Neural progenitor cell (in vitro differentiated cells): ENCODE results near the gene C6orf132. TPM values are rescaled to one million over a fixed set of nuclear protein-coding genes. Genes with fewer than 3 reads are reported as not detected.
"Not testable (repeated sequence)": the region's sequence is repeated elsewhere in the genome, so short reads cannot be mapped to it uniquely, and the experiment has no call there.

Experiments used
- DNase-seq: peaks from one replicate; pipeline ENCODE4 v3.0.0-alpha.2; 2016; ENCODE audit warnings: low spot score
- H2AFZ ChIP-seq: fragments of 200-600 bp; sonication (generic); replicated peaks from 2 replicates; pipeline ENCODE4 v1.6.1; 2016; ENCODE audit warnings: antibody characterized with exemption
- H3F3A ChIP-seq: fragments of 200-600 bp; sonication (generic); 2 replicates; pipeline ENCODE4 v1.6.1; 2016; ENCODE audit warnings: antibody characterized with exemption, low read depth
- H3K27ac ChIP-seq: fragments of 200-600 bp; sonication (generic); 2 replicates; pipeline ENCODE4 v1.5.1; 2016; ENCODE audit warnings: mild to moderate bottlenecking
- H3K27me3 ChIP-seq: fragments of 200-600 bp; sonication (generic); 2 replicates; pipeline ENCODE4 v1.6.1; 2016; ENCODE audit warnings: mild to moderate bottlenecking, moderate library complexity
- H3K36me3 ChIP-seq: fragments of 200-600 bp; sonication (generic); 2 replicates; pipeline ENCODE4 v1.5.1; 2016
- H3K4me1 ChIP-seq: fragments of 200-600 bp; sonication (generic); 2 replicates; pipeline ENCODE4 v1.6.1; 2016; ENCODE audit warnings: mixed run types
- H3K4me2 ChIP-seq: fragments of 200-600 bp; sonication (generic); 2 replicates; pipeline ENCODE4 v1.6.1; 2016
- H3K4me3 ChIP-seq: fragments of 200-600 bp; sonication (generic); 2 replicates; pipeline ENCODE4 v1.5.1; 2016
- H3K79me2 ChIP-seq: fragments of 200-600 bp; sonication (generic); 2 replicates; pipeline ENCODE4 v1.6.1; 2016; ENCODE audit warnings: low read depth
- H3K9ac ChIP-seq: fragments of 200-600 bp; sonication (generic); 2 replicates; pipeline ENCODE4 v1.6.1; 2016
- H3K9me3 ChIP-seq: fragments of 200-600 bp; sonication (generic); 2 replicates; pipeline ENCODE4 v1.5.1; 2016; ENCODE audit warnings: low read depth
- H4K20me1 ChIP-seq: fragments of 200-600 bp; sonication (generic); 2 replicates; pipeline ENCODE4 v1.6.1; 2016; ENCODE audit warnings: low read depth
- H3K27ac Mint-ChIP-seq: 3 replicates; pipeline ENCODE4 v1.8.0; 2021; ENCODE audit warnings: mixed read lengths
- H3K27me3 Mint-ChIP-seq: 2 replicates; pipeline ENCODE4 v1.8.0; 2022; ENCODE audit warnings: low read depth, mild to moderate bottlenecking, inconsistent platforms, moderate library complexity, mixed read lengths; ENCODE audit not compliant: insufficient read depth
- H3K36me3 Mint-ChIP-seq: 3 replicates; pipeline ENCODE4 v1.8.0; 2021; ENCODE audit warnings: mixed read lengths
- H3K4me1 Mint-ChIP-seq: 3 replicates; pipeline ENCODE4 v1.8.0; 2021; ENCODE audit warnings: mixed read lengths
- H3K4me3 Mint-ChIP-seq: 3 replicates; pipeline ENCODE4 v1.8.0; 2021; ENCODE audit warnings: mild to moderate bottlenecking, moderate library complexity, mixed read lengths
- H3K9me3 Mint-ChIP-seq: 3 replicates; pipeline ENCODE4 v1.8.0; 2020; ENCODE audit warnings: mixed read lengths
- CTCF ChIP-seq: fragments of 200-600 bp; sonication (generic); IDR thresholded peaks from 2 replicates; pipeline ENCODE4 v1.5.1; 2017; ENCODE audit warnings: antibody characterized with exemption, mild to moderate bottlenecking
- EZH2 ChIP-seq: fragments of 200-600 bp; sonication (generic); IDR thresholded peaks from 2 replicates; pipeline ENCODE4 v1.6.1; 2017; ENCODE audit warnings: antibody characterized with exemption, mild to moderate bottlenecking, moderate library complexity
- EZH2phosphoT487 ChIP-seq: fragments of 200-600 bp; sonication (generic); IDR thresholded peaks from 2 replicates; pipeline ENCODE4 v1.6.1; 2017; ENCODE audit warnings: antibody characterized with exemption
- total RNA-seq: library from RNA; depleted of rRNA; stranded (reverse); fragments of >200 nt; gene quantifications from 2 replicates; pipeline ENCODE4 v1.2.3, GENCODE V29; 2015; ENCODE audit warnings: low replicate concordance

Gene C6orf132
- total RNA-seq, 1 donor from 2014 or later: 1.8 TPM

- no peak overlapping the region for H3K9ac ChIP-seq
- H3K27ac ChIP-seq: no peak overlapping the region
- no peak overlapping the region for H3K4me2 ChIP-seq
- H2AFZ ChIP-seq: no peak overlapping the region
- no peak overlapping the region for H3K27ac Mint-ChIP-seq
- H3K4me1 ChIP-seq: peaks cover 15% of the 10 kb centered on the region
- no peaks in the 10 kb centered on the region for H3K79me2 ChIP-seq
- H3K9me3 Mint-ChIP-seq: no peaks in the 10 kb centered on the region
- no peaks in the 10 kb centered on the region for H3K9me3 ChIP-seq
- H3K27me3 ChIP-seq: no peaks in the 10 kb centered on the region
- no peaks in the 10 kb centered on the region for H4K20me1 ChIP-seq
- H3K27me3 Mint-ChIP-seq: peaks cover 7% of the 10 kb centered on the region
- H3K4me1 Mint-ChIP-seq: peaks cover 9% of the 10 kb centered on the region
- DNase-seq: no peak
- H3F3A ChIP-seq: peaks cover under 1% of the 10 kb centered on the region
- no peaks in the 10 kb centered on the region for H3K36me3 Mint-ChIP-seq
- H3K36me3 ChIP-seq: no peaks in the 10 kb centered on the region
- TF ChIP-seq EZH2: no peak
- no peak for TF ChIP-seq CTCF
- no peak for TF ChIP-seq EZH2phosphoT487
- no peak overlapping the region for H3K4me3 Mint-ChIP-seq
- H3K4me3 ChIP-seq: no peak overlapping the region
Observed at GRCh38 chr6:42154461-42155209, 12.2 kb upstream of the C6orf132 start.

- Histone ChIP-seq H3K4me3 (no peak overlapping the region), H2AFZ (no peak overlapping the region), H3K27me3 (no peaks in the 10 kb centered on the region), H3F3A (peaks cover 8% of the 10 kb centered on the region), H3K36me3 (no peaks in the 10 kb centered on the region), H3K27ac (no peak overlapping the region), H3K4me1 (peaks cover 16% of the 10 kb centered on the region), H3K79me2 (no peaks in the 10 kb centered on the region), H4K20me1 (no peaks in the 10 kb centered on the region), H3K4me2 (no peak overlapping the region), H3K9ac (no peak overlapping the region), H3K9me3 (no peaks in the 10 kb centered on the region)
- Mint-ChIP-seq H3K4me1 (peaks cover 11% of the 10 kb centered on the region), H3K27me3 (peaks cover 7% of the 10 kb centered on the region), H3K27ac (no peak overlapping the region), H3K4me3 (no peak overlapping the region), H3K9me3 (no peaks in the 10 kb centered on the region), H3K36me3 (no peaks in the 10 kb centered on the region)
- no peak for TF ChIP-seq EZH2
- DNase-seq: no peak
Observed at GRCh38 chr6:42153921-42154320, 11.5 kb upstream of the C6orf132 start.

- peaks cover 15% of the 10 kb centered on the region for H3K4me1 Mint-ChIP-seq
- H3K27me3 Mint-ChIP-seq: not testable (repeated sequence)
Observed at GRCh38 chr6:42152528-42153213, 10.3 kb upstream of the C6orf132 start.

GRCh38 chr6:42152024-42152423 is 9.6 kb upstream of the C6orf132 start:
- Histone ChIP-seq H3K36me3 (no peaks in the 10 kb centered on the region), H2AFZ (no peak overlapping the region), H3K4me3 (no peak overlapping the region), H3K9me3 (no peaks in the 10 kb centered on the region), H3K79me2 (no peaks in the 10 kb centered on the region), H3K27me3 (no peaks in the 10 kb centered on the region), H3K4me2 (no peak overlapping the region), H3K9ac (no peak overlapping the region), H3K27ac (no peak overlapping the region), H4K20me1 (no peaks in the 10 kb centered on the region), H3K4me1 (peaks cover 16% of the 10 kb centered on the region), H3F3A (peaks cover 8% of the 10 kb centered on the region)
- no peak overlapping the region for H3K4me3 Mint-ChIP-seq
- peaks cover 7% of the 10 kb centered on the region for H3K27me3 Mint-ChIP-seq
- H3K27ac Mint-ChIP-seq: no peak overlapping the region
- H3K9me3 Mint-ChIP-seq: no peaks in the 10 kb centered on the region
- H3K4me1 Mint-ChIP-seq: peaks cover 15% of the 10 kb centered on the region
- no peak for DNase-seq
- H3K36me3 Mint-ChIP-seq: no peaks in the 10 kb centered on the region
- TF ChIP-seq EZH2 (no peak), EZH2phosphoT487 (no peak), CTCF (no peak)

More at GRCh38 chr6:42152528-42153213, 10.3 kb upstream of the C6orf132 start:
- H3K27ac Mint-ChIP-seq, H3K36me3 ChIP-seq, H3K9me3 Mint-ChIP-seq, H3K4me3 Mint-ChIP-seq, H2AFZ ChIP-seq, H3K27me3 ChIP-seq, H3F3A ChIP-seq, H3K4me3 ChIP-seq, H3K9me3 ChIP-seq, H4K20me1 ChIP-seq, H3K27ac ChIP-seq, H3K9ac ChIP-seq, H3K79me2 ChIP-seq, DNase-seq, H3K4me2 ChIP-seq, H3K36me3 Mint-ChIP-seq: not testable (repeated sequence)
- peaks cover 16% of the 10 kb centered on the region for H3K4me1 ChIP-seq
